H1 (cell line): Measurements from ENCODE around the gene DDC. TPM values are rescaled to one million over a fixed set of nuclear protein-coding genes. Genes with fewer than 3 reads are reported as not detected.

Source experiments
- CTCF ChIA-PET: fragments of 300-600 bp; sonication (Branson Sonifier 250); formaldehyde crosslinking; loops from one replicate; lab custom pipeline; 2021; ENCODE audit not compliant: partially characterized antibody; lab: Charles Lee
- POLR2A ChIA-PET: fragments of 300-600 bp; sonication (Branson Sonifier 250); formaldehyde crosslinking; loops from one replicate; lab custom pipeline; 2021; ENCODE audit warnings: inconsistent platforms; ENCODE audit not compliant: partially characterized antibody; lab: Charles Lee
- DNase-seq, 2 experiments: peaks; one replicate each; pipeline versions ENCODE4 v3.0.0 to v3.0.0-alpha.2; 2010 to 2022; ENCODE audit warnings: low spot score in 2 of 2, low read depth in 1 of 2, mixed read lengths in 1 of 2
- FAIRE-seq: peaks from 2 replicates; lab custom pipeline; 2011; peaks lifted over from hg19 to GRCh38; lab: Jason Lieb, UNC
- H2AFZ ChIP-seq: 2 replicates; pipeline ENCODE4 v1.8.1; 2012; ENCODE audit warnings: low read length, inconsistent platforms
- H2AK5ac ChIP-seq: 2 replicates; pipeline ENCODE4 v1.6.1; 2013; ENCODE audit warnings: low read depth, low read length
- H2BK120ac ChIP-seq: replicated peaks from 2 replicates; pipeline ENCODE3; 2013; ENCODE audit warnings: low read depth, low read length, inconsistent platforms
- H2BK12ac ChIP-seq: 2 replicates; pipeline ENCODE4 v1.6.1; 2013; ENCODE audit warnings: low read depth, low read length
- H2BK15ac ChIP-seq: 2 replicates; pipeline ENCODE4 v1.6.1; 2013; ENCODE audit warnings: low read length
- H2BK20ac ChIP-seq: 2 replicates; pipeline ENCODE4 v1.6.1; 2013; ENCODE audit warnings: low read length
- H2BK5ac ChIP-seq: 2 replicates; pipeline ENCODE4 v1.6.1; 2013; ENCODE audit warnings: low read depth, low read length
- H3K14ac ChIP-seq: 2 replicates; pipeline ENCODE4 v1.6.1; 2013; ENCODE audit warnings: inconsistent platforms; ENCODE audit not compliant: insufficient read length
- H3K18ac ChIP-seq: 2 replicates; pipeline ENCODE4 v1.6.1; 2013; ENCODE audit warnings: low read length; ENCODE audit errors: extremely low read depth
- H3K23ac ChIP-seq: 2 replicates; pipeline ENCODE4 v1.6.1; 2013; ENCODE audit warnings: inconsistent platforms; ENCODE audit not compliant: insufficient read length
- H3K23me2 ChIP-seq: 2 replicates; pipeline ENCODE4 v1.6.1; 2013; ENCODE audit warnings: low read depth, low read length
- H3K27ac ChIP-seq: 2 replicates; pipeline ENCODE4 v1.6.1; 2011; ENCODE audit warnings: low read depth, low read length, inconsistent platforms
- H3K27me3 ChIP-seq, 4 experiments: replicated peaks in 1 of 4; 1 replicate in 1 of 4; 2 replicates in 3 of 4; pipeline versions ENCODE4 v1.6.1 to v1.8.1; 2011 to 2013; ENCODE audit warnings: low read length in 3 of 4, mild to moderate bottlenecking in 3 of 4, inconsistent platforms in 2 of 4, mixed read lengths in 2 of 4, moderate library complexity in 1 of 4; ENCODE audit not compliant: control insufficient read depth in 3 of 4, insufficient read depth in 3 of 4; ENCODE audit errors: extremely low read depth in 1 of 4
- H3K36me3 ChIP-seq, 4 experiments: 2 replicates each; pipeline versions ENCODE4 v1.6.1 to v1.8.1; 2011 to 2013; ENCODE audit warnings: mild to moderate bottlenecking in 4 of 4, low read length in 3 of 4, moderate library complexity in 2 of 4, control low read depth in 1 of 4, inconsistent platforms in 1 of 4; ENCODE audit not compliant: insufficient read depth in 4 of 4, control insufficient read depth in 2 of 4
- H3K4ac ChIP-seq: replicated peaks from 2 replicates; pipeline ENCODE3; 2013; ENCODE audit warnings: low read length, low read depth, mixed read lengths, inconsistent platforms; ENCODE audit not compliant: insufficient read length
- H3K4me1 ChIP-seq, 4 experiments: replicated peaks in 1 of 4; 1 replicate in 1 of 4; 2 replicates in 3 of 4; pipeline versions ENCODE4 v1.6.1 to v1.8.1; 2011 to 2013; ENCODE audit warnings: low read length in 3 of 4, inconsistent platforms in 2 of 4, mixed read lengths in 1 of 4; ENCODE audit not compliant: insufficient read depth in 4 of 4, control insufficient read depth in 3 of 4
- H3K4me2 ChIP-seq, 2 experiments: 2 replicates each; pipeline versions ENCODE4 v1.6.1 to v1.8.1; 2011 to 2013; ENCODE audit warnings: low read depth in 2 of 2, low read length in 2 of 2, control low read depth in 1 of 2, inconsistent platforms in 1 of 2, mild to moderate bottlenecking in 1 of 2; ENCODE audit not compliant: insufficient read depth in 1 of 2
- H3K4me3 ChIP-seq, 4 experiments: fragments of 200-600, 300-600 bp in 1 of 4; sonication (generic), shearing (Covaris generic), sonication (Bioruptor Twin) in 1 of 4; 2 replicates each; pipeline versions ENCODE4 v1.5.1 to v1.8.1; 2011 to 2016; ENCODE audit warnings: low read length in 4 of 4, low read depth in 3 of 4, control low read depth in 2 of 4, inconsistent platforms in 2 of 4, mild to moderate bottlenecking in 2 of 4, mixed read lengths in 1 of 4, moderate library complexity in 1 of 4; ENCODE audit not compliant: insufficient read depth in 2 of 4; ENCODE audit errors: extremely low read depth in 1 of 4
- H3K56ac ChIP-seq: replicated peaks from 2 replicates; pipeline ENCODE3; 2013; ENCODE audit warnings: low read depth, mild to moderate bottlenecking, mixed read lengths, low read length, inconsistent platforms; ENCODE audit not compliant: insufficient read length
- H3K79me1 ChIP-seq: 2 replicates; pipeline ENCODE4 v1.6.1; 2013; ENCODE audit warnings: low read depth, low read length, control low read depth
- H3K79me2 ChIP-seq, 2 experiments: 2 replicates each; pipeline versions ENCODE4 v1.6.1 to v1.8.1; 2012 to 2013; ENCODE audit warnings: low read length in 2 of 2, mild to moderate bottlenecking in 2 of 2, inconsistent platforms in 1 of 2; ENCODE audit not compliant: insufficient read depth in 2 of 2, control insufficient read depth in 1 of 2
- H3K9ac ChIP-seq, 4 experiments: replicated peaks in 1 of 4; 1 replicate in 1 of 4; 2 replicates in 3 of 4; pipeline versions ENCODE4 v1.6.1 to v1.8.1; 2011 to 2013; ENCODE audit warnings: low read depth in 3 of 4, low read length in 3 of 4, control low read depth in 2 of 4, mild to moderate bottlenecking in 2 of 4, moderate library complexity in 2 of 4, inconsistent platforms in 1 of 4; ENCODE audit errors: extremely low read depth in 1 of 4
- H3K9me3 ChIP-seq, 2 experiments: 2 replicates each; pipeline versions ENCODE4 v1.6.1 to v1.8.1; 2012 to 2013; ENCODE audit warnings: mild to moderate bottlenecking in 2 of 2, moderate library complexity in 2 of 2, control low read depth in 1 of 2, inconsistent platforms in 1 of 2, low read depth in 1 of 2, low read length in 1 of 2, mixed read lengths in 1 of 2; ENCODE audit not compliant: insufficient read depth in 2 of 2
- H4K20me1 ChIP-seq, 2 experiments: replicated peaks in 1 of 2; 2 replicates each; pipeline versions ENCODE3 to v1.8.1; 2011 to 2013; ENCODE audit warnings: inconsistent platforms in 2 of 2, low read length in 2 of 2, mild to moderate bottlenecking in 1 of 2; ENCODE audit not compliant: insufficient read depth in 2 of 2, control insufficient read depth in 1 of 2
- H4K5ac ChIP-seq: 2 replicates; pipeline ENCODE4 v1.6.1; 2013; ENCODE audit warnings: low read length, low read depth, mixed read lengths, inconsistent platforms; ENCODE audit not compliant: insufficient read length
- H4K8ac ChIP-seq: 2 replicates; pipeline ENCODE4 v1.8.0; 2013; ENCODE audit warnings: mild to moderate bottlenecking, moderate library complexity, low read length, inconsistent platforms; ENCODE audit not compliant: insufficient read depth; ENCODE audit errors: extremely low read depth
- H4K91ac ChIP-seq: replicated peaks from 2 replicates; pipeline ENCODE3; 2013; ENCODE audit warnings: low read length, mixed read lengths, inconsistent platforms; ENCODE audit not compliant: insufficient read length
- CBX5 ChIP-seq: fragments of 300-800, 300-1000 bp; sonication (generic); IDR thresholded peaks from 2 replicates; pipeline ENCODE4 v1.7.1; 2016; ENCODE audit warnings: antibody characterized with exemption, low read length, low read depth
- GTF2F1 ChIP-seq: IDR thresholded peaks from 2 replicates; pipeline ENCODE4 v1.6.1; 2012; ENCODE audit warnings: low read depth, low read length, improper control_type of control experiment, borderline replicate concordance
- RFX5 ChIP-seq: IDR thresholded peaks from 2 replicates; pipeline ENCODE4 v1.6.1; 2011; ENCODE audit warnings: low read depth, low read length, improper control_type of control experiment, borderline replicate concordance
- WGBS, 2 experiments: shearing (Covaris generic) in 1 of 2; methylation state at CpG; one replicate each; pipeline versions ENCODE4 v1.1.6 to v1.1.7; 2013 to 2015; ENCODE audit warnings: low lambda C conversion rate in 2 of 2, mixed read lengths in 2 of 2, inconsistent platforms in 1 of 2, low coverage in 1 of 2, missing lambda C conversion rate in 1 of 2; ENCODE audit not compliant: insufficient replicate concordance in 2 of 2, insufficient coverage in 1 of 2, insufficient read length in 1 of 2; ENCODE audit errors: extremely low coverage in 1 of 2, missing lambda C conversion rate in 1 of 2; 5-methylcytosine and 5-hydroxymethylcytosine counted together
- polyA plus RNA-seq, 7 experiments: library from polyadenylated mRNA; depleted of rRNA in 3 of 7; stranded (reverse) in 5 of 7; unstranded in 2 of 7; fragments of >200 nt in 5 of 7; fragments of 200-250 nt in 2 of 7; gene quantifications; 1 replicate in 5 of 7; 2 replicates in 1 of 7; 4 replicates in 1 of 7; pipeline versions ENCODE4 v1.2.1 to v1.2.3, GENCODE V29; 2011 to 2013; ENCODE audit warnings: missing spikeins in 2 of 7, mixed read lengths in 2 of 7
- total RNA-seq: library from RNA; stranded (reverse); fragmentation: NEBNext Ultra II Directional; extraction: Animal tissue kit (Norgen Biotek cat#: 25700); gene quantifications from 2 replicates; pipeline ENCODE4 v1.2.1, GENCODE V29; 2021

DDC gene
- total and polyA plus RNA-seq, 2 of the 8 experiments (the other 6 are each of a cell fraction or from before 2014, with no cell fraction given): 0.05 TPM; not detected in 1

- no peak overlapping the region for H2BK15ac ChIP-seq
- no peak overlapping the region for H2BK120ac ChIP-seq
- H4K5ac ChIP-seq: no peak overlapping the region
- TF ChIP-seq RFX5 (no peak), CBX5 (no peak), GTF2F1 (no peak)
- H4K20me1 ChIP-seq: no peaks in the 10 kb centered on the region
- no peak overlapping the region for H3K9ac ChIP-seq
- H3K18ac ChIP-seq: no peak overlapping the region
- no peak overlapping the region for H3K4ac ChIP-seq
- no peak overlapping the region for H3K27ac ChIP-seq
- H3K23ac ChIP-seq: no peak overlapping the region
- H3K56ac ChIP-seq: no peak overlapping the region
- ChIA-PET CTCF (interaction anchor here (0.6 to 2.9 kb wide), 6 partner anchors 30 to 1633 kb away, joined by 3 to 8 read pairs (median 4); no protein-coding TSS in a partner anchor), POLR2A (no interaction called here)
- no peaks in the 10 kb centered on the region for H3K9me3 ChIP-seq
- 96% methylated on average over 8 of the region's 8 CpGs; no CpG with 5 or more reads in 1 of the 2 experiments for WGBS, 2 experiments
- H3K36me3 ChIP-seq: no peaks in the 10 kb centered on the region
- no peak overlapping the region for H4K8ac ChIP-seq
- H3K27me3 ChIP-seq: no peaks in the 10 kb centered on the region; a peak in 2 of 7 replicates
- no peaks in the 10 kb centered on the region for H3K23me2 ChIP-seq
- no peak overlapping the region for H2BK12ac ChIP-seq
- no peaks in the 10 kb centered on the region for H3K79me1 ChIP-seq
- H3K79me2 ChIP-seq: no peaks in the 10 kb centered on the region
- no peak overlapping the region for H3K4me2 ChIP-seq
- no peak overlapping the region for H2AK5ac ChIP-seq
- H3K14ac ChIP-seq: no peak overlapping the region
- no peak overlapping the region for H4K91ac ChIP-seq
- no peak overlapping the region for H2BK20ac ChIP-seq
- H3K4me3 ChIP-seq: no peak overlapping the region
- DNase-seq (no peak), FAIRE-seq (no peak)
- H3K4me1 ChIP-seq: no peaks in the 10 kb centered on the region
- no peak overlapping the region for H2AFZ ChIP-seq
- no peak overlapping the region for H2BK5ac ChIP-seq
Measured at GRCh38 chr7:50502001-50502684, 63.1 kb downstream of the DDC start.
